IPS-15b (cell line): ENCODE measurements around the gene FYN.

Source experiments
- H3K27me3 ChIP-seq: one replicate; pipeline ENCODE4 v1.6.1; 2013; ENCODE audit warnings: low read length; ENCODE audit not compliant: control insufficient read depth, insufficient read depth
- H3K36me3 ChIP-seq: one replicate; pipeline ENCODE4 v1.6.1; 2013; ENCODE audit warnings: low read length; ENCODE audit not compliant: control insufficient read depth, insufficient read depth
- H3K4me1 ChIP-seq: one replicate; pipeline ENCODE4 v1.6.1; 2013; ENCODE audit warnings: mild to moderate bottlenecking, low read length; ENCODE audit not compliant: control insufficient read depth, insufficient read depth
- H3K4me3 ChIP-seq: one replicate; pipeline ENCODE4 v1.5.1; 2013; ENCODE audit warnings: low read depth, low read length
- H3K9ac ChIP-seq: one replicate; pipeline ENCODE4 v1.6.1; 2013; ENCODE audit warnings: low read depth, mild to moderate bottlenecking, low read length
- H3K9me3 ChIP-seq: one replicate; pipeline ENCODE4 v1.6.1; 2013; ENCODE audit warnings: mild to moderate bottlenecking, low read length; ENCODE audit not compliant: control insufficient read depth, insufficient read depth

The FYN gene

GRCh38 chr6:111668410-111668809 lies 204.8 kb downstream of the FYN start:
- H3K4me1 ChIP-seq = peaks cover 21% of the 10 kb centered on the region
- H3K9me3 ChIP-seq = no peaks in the 10 kb centered on the region
- H3K4me3 ChIP-seq = no peak overlapping the region
- H3K36me3 ChIP-seq = peaks cover 7% of the 10 kb centered on the region
- H3K9ac ChIP-seq = no peak overlapping the region
- no peaks in the 10 kb centered on the region for H3K27me3 ChIP-seq

- no peak overlapping the region for H3K9ac ChIP-seq
- H3K36me3 ChIP-seq = peaks cover 7% of the 10 kb centered on the region
- no peaks in the 10 kb centered on the region for H3K9me3 ChIP-seq
- H3K27me3 ChIP-seq = no peaks in the 10 kb centered on the region
- peaks cover 23% of the 10 kb centered on the region for H3K4me1 ChIP-seq
- no peak overlapping the region for H3K4me3 ChIP-seq
Measured at GRCh38 chr6:111667931-111668330, 205.3 kb downstream of the FYN start.

- Histone ChIP-seq H3K9me3 (no peaks in the 10 kb centered on the region), H3K27me3 (no peaks in the 10 kb centered on the region), H3K36me3 (peaks cover 4% of the 10 kb centered on the region), H3K4me1 (peaks cover 28% of the 10 kb centered on the region), H3K9ac (no peak overlapping the region), H3K4me3 (no peak overlapping the region)
Measured at GRCh38 chr6:111666847-111667246, 206.4 kb downstream of the FYN start.

- H3K36me3 ChIP-seq = peaks cover under 1% of the 10 kb centered on the region
- no peak overlapping the region for H3K9ac ChIP-seq
- H3K4me1 ChIP-seq = peaks cover 34% of the 10 kb centered on the region
- no peaks in the 10 kb centered on the region for H3K9me3 ChIP-seq
- H3K27me3 ChIP-seq = no peaks in the 10 kb centered on the region
- no peak overlapping the region for H3K4me3 ChIP-seq
Measured at GRCh38 chr6:111664565-111665030, 208.7 kb downstream of the FYN start.

GRCh38 chr6:111663692-111664564 lies 209.3 kb downstream of the FYN start:
- Histone ChIP-seq H3K4me3 (no peak overlapping the region), H3K9ac (no peak overlapping the region), H3K36me3 (no peaks in the 10 kb centered on the region)

GRCh38 chr6:111662794-111663593 lies 210.3 kb downstream of the FYN start:
- Histone ChIP-seq H3K27me3 (no peaks in the 10 kb centered on the region), H3K9me3 (no peaks in the 10 kb centered on the region), H3K9ac (peak overlapping the region; percentile 39), H3K4me1 (peaks cover 31% of the 10 kb centered on the region), H3K36me3 (no peaks in the 10 kb centered on the region), H3K4me3 (no peak overlapping the region)

More at GRCh38 chr6:111663692-111664564, 209.3 kb downstream of the FYN start:
- Histone ChIP-seq H3K27me3 (no peaks in the 10 kb centered on the region), H3K9me3 (no peaks in the 10 kb centered on the region), H3K4me1 (peaks cover 34% of the 10 kb centered on the region)

GRCh38 chr6:111662072-111662793 lies 211.0 kb downstream of the FYN start:
- Histone ChIP-seq H3K27me3 (no peaks in the 10 kb centered on the region), H3K4me1 (peaks cover 28% of the 10 kb centered on the region), H3K36me3 (no peaks in the 10 kb centered on the region), H3K9me3 (no peaks in the 10 kb centered on the region), H3K9ac (peak overlapping the region; percentile 39), H3K4me3 (peak overlapping the region; percentile 39)

GRCh38 chr6:111661541-111662061 lies 211.7 kb downstream of the FYN start:
- Histone ChIP-seq H3K4me1 (peaks cover 28% of the 10 kb centered on the region), H3K4me3 (peak overlapping the region; percentile 39), H3K36me3 (no peaks in the 10 kb centered on the region), H3K9ac (no peak overlapping the region), H3K27me3 (no peaks in the 10 kb centered on the region), H3K9me3 (no peaks in the 10 kb centered on the region)

- Histone ChIP-seq H3K36me3 (no peaks in the 10 kb centered on the region), H3K27me3 (no peaks in the 10 kb centered on the region), H3K4me3 (no peak overlapping the region), H3K4me1 (peaks cover 28% of the 10 kb centered on the region), H3K9me3 (no peaks in the 10 kb centered on the region), H3K9ac (no peak overlapping the region)
Measured at GRCh38 chr6:111660531-111660930, 212.7 kb downstream of the FYN start.

- H3K36me3 ChIP-seq = no peaks in the 10 kb centered on the region
- no peak overlapping the region for H3K9ac ChIP-seq
- H3K9me3 ChIP-seq = no peaks in the 10 kb centered on the region
- H3K27me3 ChIP-seq = no peaks in the 10 kb centered on the region
- H3K4me1 ChIP-seq = peaks cover 32% of the 10 kb centered on the region
- H3K4me3 ChIP-seq = no peak overlapping the region
Measured at GRCh38 chr6:111658462-111659154, 214.6 kb downstream of the FYN start.

GRCh38 chr6:111657146-111657545 lies 216.1 kb downstream of the FYN start:
- Histone ChIP-seq H3K27me3 (no peaks in the 10 kb centered on the region), H3K9me3 (no peaks in the 10 kb centered on the region), H3K9ac (no peak overlapping the region), H3K4me3 (no peak overlapping the region), H3K4me1 (peaks cover 26% of the 10 kb centered on the region), H3K36me3 (no peaks in the 10 kb centered on the region)
